SU-DHL-6 (cell line): ENCODE data around the gene GIGYF1.

Experiments
- H2AFZ ChIP-seq: fragments of 200-600 bp; sonication (generic); 2 replicates; pipeline ENCODE4 v1.6.1; 2014; ENCODE audit warnings: low read depth, mild to moderate bottlenecking, moderate library complexity, mixed read lengths, antibody characterized with exemption, low read length; ENCODE audit not compliant: severe bottlenecking
- H3F3A ChIP-seq: fragments of 200-600 bp; shearing (Covaris generic); 2 replicates; pipeline ENCODE4 v1.6.0; 2016; ENCODE audit warnings: antibody characterized with exemption, mild to moderate bottlenecking; ENCODE audit not compliant: insufficient read depth
- H3K27ac ChIP-seq: fragments of 200-600 bp; sonication (generic); 2 replicates; pipeline ENCODE4 v1.5.1; 2016; ENCODE audit warnings: low read depth, mild to moderate bottlenecking, low read length, moderate library complexity, mixed read lengths
- H3K27me3 ChIP-seq: fragments of 200-600 bp; sonication (generic), shearing (Covaris generic); 2 replicates; pipeline ENCODE4 v1.6.0; 2014; ENCODE audit warnings: mild to moderate bottlenecking, low read length
- H3K36me3 ChIP-seq: fragments of 200-600 bp; sonication (generic); 2 replicates; pipeline ENCODE4 v1.6.1; 2014; ENCODE audit warnings: mild to moderate bottlenecking, low read length, mixed read lengths
- H3K4me2 ChIP-seq: fragments of 300-600, 200-600 bp; shearing (Covaris generic), sonication (generic); 2 replicates; pipeline ENCODE4 v1.6.0; 2014; ENCODE audit warnings: low read length, low read depth, mild to moderate bottlenecking; ENCODE audit not compliant: poor library complexity, severe bottlenecking
- H3K4me3 ChIP-seq: fragments of 200-600 bp; sonication (generic); 2 replicates; pipeline ENCODE4 v1.5.1; 2014; ENCODE audit warnings: antibody characterized with exemption, low read length, mild to moderate bottlenecking, mixed read lengths; ENCODE audit not compliant: insufficient read depth, poor library complexity, severe bottlenecking
- H3K79me2 ChIP-seq: fragments of 200-600 bp; sonication (generic); 2 replicates; pipeline ENCODE4 v1.6.1; 2014; ENCODE audit warnings: mild to moderate bottlenecking, low read length, moderate library complexity; ENCODE audit not compliant: insufficient read depth
- H3K9ac ChIP-seq: fragments of 200-600 bp; sonication (generic); 2 replicates; pipeline ENCODE4 v1.7.0; 2014; ENCODE audit warnings: mild to moderate bottlenecking, low read length
- H3K9me2 ChIP-seq: fragments of 200-600 bp; sonication (generic); replicated peaks from 2 replicates; pipeline ENCODE4 v1.6.1; 2014; ENCODE audit warnings: low read length; ENCODE audit not compliant: insufficient read depth
- H3K9me3 ChIP-seq: fragments of 200-600 bp; sonication (generic); 2 replicates; pipeline ENCODE4 v1.6.1; 2014; ENCODE audit warnings: low read length, mixed read lengths; ENCODE audit not compliant: insufficient read depth
- H4K20me1 ChIP-seq: fragments of 200-600 bp; sonication (generic); 2 replicates; pipeline ENCODE4 v1.6.1; 2014; ENCODE audit warnings: low read depth, mild to moderate bottlenecking, antibody characterized with exemption, low read length, moderate library complexity, mixed read lengths
- CTCF ChIP-seq: fragments of 200-600 bp; sonication (generic); IDR thresholded peaks from one replicate; pipeline ENCODE4 v1.5.1; 2017; ENCODE audit warnings: antibody characterized with exemption, mild to moderate bottlenecking, low read length, moderate library complexity; ENCODE audit not compliant: insufficient read depth, poor library complexity, severe bottlenecking
- EZH2phosphoT487 ChIP-seq: fragments of 200-600 bp; sonication (generic), shearing (Covaris generic); conservative IDR thresholded peaks from 2 replicates; pipeline ENCODE4 v1.6.1; 2018; ENCODE audit warnings: mild to moderate bottlenecking, antibody characterized with exemption, low read length, moderate library complexity, mixed read lengths

Gene GIGYF1

GRCh38 chr7:100678291-100678984 lies 15.6 kb downstream of the GIGYF1 start:
- no peaks in the 10 kb centered on the region for H3K9me2 ChIP-seq
- TF ChIP-seq CTCF: no peak
- H3K4me2 ChIP-seq: no peak overlapping the region
- H4K20me1 ChIP-seq: no peaks in the 10 kb centered on the region; the same call in 1 of the 2 replicates
- no peak overlapping the region for H3K4me3 ChIP-seq
- peaks cover 24% of the 10 kb centered on the region for H3F3A ChIP-seq
- no peak overlapping the region for H3K27ac ChIP-seq
- H2AFZ ChIP-seq: no peak overlapping the region
- no peak overlapping the region for H3K9ac ChIP-seq
- H3K9me3 ChIP-seq: no peaks in the 10 kb centered on the region
- no peaks in the 10 kb centered on the region for H3K36me3 ChIP-seq
- H3K27me3 ChIP-seq: no peaks in the 10 kb centered on the region
- H3K79me2 ChIP-seq: peaks cover 13% of the 10 kb centered on the region

GRCh38 chr7:100677308-100678267 lies 16.5 kb downstream of the GIGYF1 start:
- H4K20me1 ChIP-seq: no peaks in the 10 kb centered on the region; the same call in 1 of the 2 replicates
- H3K36me3 ChIP-seq: no peaks in the 10 kb centered on the region
- H3K27ac ChIP-seq: no peak overlapping the region

GRCh38 chr7:100676501-100677306 lies 17.3 kb downstream of the GIGYF1 start:
- peak overlapping the region; percentile 87 for H3K9ac ChIP-seq
- H2AFZ ChIP-seq: no peak overlapping the region
- H3K36me3 ChIP-seq: no peaks in the 10 kb centered on the region
- no peak overlapping the region for H3K4me3 ChIP-seq
- no peaks in the 10 kb centered on the region; the same call in 1 of the 2 replicates for H4K20me1 ChIP-seq
- peak overlapping the region; percentile 70 for H3K27ac ChIP-seq
- H3K9me2 ChIP-seq: no peaks in the 10 kb centered on the region
- TF ChIP-seq EZH2phosphoT487 (no peak), CTCF (no peak)
- H3F3A ChIP-seq: peaks cover 24% of the 10 kb centered on the region
- H3K79me2 ChIP-seq: peaks cover 13% of the 10 kb centered on the region
- no peaks in the 10 kb centered on the region for H3K9me3 ChIP-seq
- H3K27me3 ChIP-seq: no peaks in the 10 kb centered on the region
- peak overlapping the region; percentile 71 for H3K4me2 ChIP-seq

More at GRCh38 chr7:100677308-100678267, 16.5 kb downstream of the GIGYF1 start:
- Histone ChIP-seq H3K9ac (no peak overlapping the region), H3F3A (peaks cover 24% of the 10 kb centered on the region), H3K9me2 (no peaks in the 10 kb centered on the region), H3K9me3 (no peaks in the 10 kb centered on the region), H3K4me2 (no peak overlapping the region), H2AFZ (no peak overlapping the region), H3K4me3 (no peak overlapping the region), H3K79me2 (peaks cover 13% of the 10 kb centered on the region), H3K27me3 (no peaks in the 10 kb centered on the region)
- no peak for TF ChIP-seq CTCF
- TF ChIP-seq EZH2phosphoT487: no peak
